Endodermal cell (in vitro differentiated cells): ENCODE measurements around the gene CIDEC. TPM values are rescaled to one million over a fixed set of nuclear protein-coding genes. Genes with fewer than 3 reads are reported as not detected.

Experiments
- DNase-seq: peaks from one replicate; pipeline ENCODE4 v3.0.0-alpha.2; 2017
- H3K27ac ChIP-seq: 2 replicates; pipeline ENCODE4 v1.5.1; 2013; ENCODE audit warnings: mild to moderate bottlenecking, low read depth, low read length, moderate library complexity
- H3K27me3 ChIP-seq: 2 replicates; pipeline ENCODE4 v1.6.1; 2013; ENCODE audit warnings: mild to moderate bottlenecking, low read length, moderate library complexity; ENCODE audit not compliant: insufficient read depth, control insufficient read depth, poor library complexity, severe bottlenecking
- H3K36me3 ChIP-seq: 2 replicates; pipeline ENCODE4 v1.7.0; 2013; ENCODE audit warnings: mild to moderate bottlenecking, low read length, moderate library complexity; ENCODE audit not compliant: control insufficient read depth, insufficient read depth
- H3K4me1 ChIP-seq: one replicate; pipeline ENCODE4 v1.7.0; 2013; ENCODE audit warnings: low read length; ENCODE audit not compliant: control insufficient read depth, insufficient read depth
- H3K4me3 ChIP-seq: 2 replicates; pipeline ENCODE4 v1.5.1; 2013; ENCODE audit warnings: mild to moderate bottlenecking, low read length, moderate library complexity
- H3K9ac ChIP-seq: 2 replicates; pipeline ENCODE4 v1.6.1; 2013; ENCODE audit warnings: mild to moderate bottlenecking, low read length, moderate library complexity; ENCODE audit not compliant: poor library complexity, severe bottlenecking; ENCODE audit errors: extremely low read depth
- H3K9me3 ChIP-seq: 2 replicates; pipeline ENCODE4 v1.6.1; 2013; ENCODE audit warnings: mild to moderate bottlenecking, low read length, moderate library complexity; ENCODE audit not compliant: control insufficient read depth
- H3K27ac Mint-ChIP-seq: 2 replicates; pipeline ENCODE4 v1.8.0; 2020; ENCODE audit warnings: mixed read lengths
- H3K27me3 Mint-ChIP-seq: 2 replicates; pipeline ENCODE4 v1.8.0; 2021; ENCODE audit warnings: mild to moderate bottlenecking, mixed read lengths; ENCODE audit not compliant: insufficient read depth
- H3K36me3 Mint-ChIP-seq: 2 replicates; pipeline ENCODE4 v1.8.0; 2020; ENCODE audit warnings: low read depth, mixed read lengths
- H3K4me1 Mint-ChIP-seq: 2 replicates; pipeline ENCODE4 v1.8.0; 2020; ENCODE audit warnings: mixed read lengths
- H3K4me3 Mint-ChIP-seq: 2 replicates; pipeline ENCODE4 v1.8.0; 2020; ENCODE audit warnings: mild to moderate bottlenecking, moderate library complexity, mixed read lengths
- H3K9me3 Mint-ChIP-seq: 2 replicates; pipeline ENCODE4 v1.8.0; 2020; ENCODE audit warnings: mild to moderate bottlenecking, mixed read lengths
- CTCF ChIP-seq: fragments of 200-600 bp; sonication (generic); conservative IDR thresholded peaks from 2 replicates; pipeline ENCODE4 v1.5.0; 2021; ENCODE audit warnings: antibody characterized with exemption, mild to moderate bottlenecking
- WGBS, 2 experiments: methylation state at CpG; one replicate each; pipeline versions ENCODE4 v1.1.5 to v1.1.7; 2013; ENCODE audit warnings: missing lambda C conversion rate in 2 of 2, mixed read lengths in 1 of 2; ENCODE audit not compliant: insufficient coverage in 1 of 2, insufficient read length in 1 of 2; 5-methylcytosine and 5-hydroxymethylcytosine counted together
- total RNA-seq, 2 donors: library from RNA; stranded (reverse); fragmentation: NEBNext Ultra II Directional in 1 of 2; extraction: Animal tissue kit (Norgen Biotek cat#: 25700) in 1 of 2; gene quantifications; 2 replicates in 1 of 2; 3 replicates in 1 of 2; pipeline ENCODE4 v1.2.1, GENCODE V29; 2021

Gene CIDEC
- total RNA-seq, 2 donors from 2014 or later, result not detected

- H3K27ac Mint-ChIP-seq, result no peak overlapping the region
- H3K36me3 Mint-ChIP-seq, result peaks cover 15% of the 10 kb centered on the region
- Histone ChIP-seq H3K27me3 (no peaks in the 10 kb centered on the region), H3K36me3 (peaks cover 10% of the 10 kb centered on the region), H3K4me1 (no peaks in the 10 kb centered on the region), H3K4me3 (no peak overlapping the region), H3K9me3 (no peaks in the 10 kb centered on the region), H3K27ac (no peak overlapping the region), H3K9ac (no peak overlapping the region)
- no peak for TF ChIP-seq CTCF
- H3K27me3 Mint-ChIP-seq, result no peaks in the 10 kb centered on the region
- no peaks in the 10 kb centered on the region for H3K9me3 Mint-ChIP-seq
- H3K4me1 Mint-ChIP-seq, result no peaks in the 10 kb centered on the region
- no peak overlapping the region for H3K4me3 Mint-ChIP-seq
- 80 to 97% methylated on average over 1 to 3 of the region's 3 CpGs for WGBS, 2 experiments
- DNase-seq, result no peak
These were observed 48.8 kb downstream of the CIDEC start for GRCh38 chr3:9831253-9831652.

- no peak overlapping the region for H3K27ac ChIP-seq
- Mint-ChIP-seq H3K36me3 (peaks cover 4% of the 10 kb centered on the region), H3K4me1 (no peaks in the 10 kb centered on the region), H3K27ac (no peak overlapping the region), H3K9me3 (no peaks in the 10 kb centered on the region), H3K4me3 (no peak overlapping the region), H3K27me3 (no peaks in the 10 kb centered on the region)
- H3K9ac ChIP-seq, result no peak overlapping the region
- no peak overlapping the region for H3K4me3 ChIP-seq
- TF ChIP-seq CTCF, result no peak
- WGBS, 2 experiments, result 96% methylated on average over 9 to 17 of the region's 17 CpGs
- no peaks in the 10 kb centered on the region for H3K9me3 ChIP-seq
- H3K27me3 ChIP-seq, result no peaks in the 10 kb centered on the region
- no peaks in the 10 kb centered on the region for H3K36me3 ChIP-seq
- H3K4me1 ChIP-seq, result no peaks in the 10 kb centered on the region
- no peak for DNase-seq
These were observed 51.0 kb downstream of the CIDEC start for GRCh38 chr3:9828801-9829755.

DNA sequence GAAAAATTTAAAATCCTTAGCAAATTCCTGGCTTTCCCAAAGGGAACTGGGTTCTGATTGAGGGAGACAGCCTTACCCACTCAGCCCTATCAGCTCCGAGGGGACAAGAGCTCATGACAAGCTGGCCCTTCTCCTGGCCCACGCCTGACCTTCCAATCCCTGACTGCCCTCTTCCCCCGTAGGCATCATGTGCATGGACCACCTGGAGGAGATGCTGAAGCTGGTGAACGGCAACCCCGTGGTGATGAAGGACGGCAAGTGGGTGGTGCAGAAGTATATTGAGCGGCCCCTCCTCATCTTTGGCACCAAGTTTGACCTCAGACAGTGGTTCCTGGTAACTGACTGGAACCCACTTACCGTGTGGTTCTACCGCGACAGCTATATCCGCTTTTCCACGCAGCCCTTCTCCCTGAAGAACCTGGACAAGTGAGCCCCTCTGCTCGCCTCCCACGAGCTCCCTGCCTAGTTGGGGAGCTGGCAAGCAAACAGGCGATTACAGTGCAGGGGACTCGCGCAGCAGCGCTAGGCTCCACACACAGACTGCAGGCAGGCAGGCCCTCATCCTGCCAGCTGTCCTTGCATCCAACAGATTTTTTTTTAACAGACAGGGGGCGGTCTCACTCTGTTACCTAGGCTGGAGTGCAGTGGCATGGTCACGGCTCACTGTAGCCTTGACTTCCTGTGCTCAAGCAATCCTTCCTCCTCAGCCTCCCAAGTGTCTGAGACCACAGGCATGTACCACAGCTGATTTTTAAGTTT, 53.1 kb downstream of the CIDEC start:
- Histone ChIP-seq H3K9ac (no peak overlapping the region), H3K4me1 (no peaks in the 10 kb centered on the region), H3K4me3 (no peak overlapping the region), H3K36me3 (no peaks in the 10 kb centered on the region), H3K9me3 (no peaks in the 10 kb centered on the region), H3K27me3 (no peaks in the 10 kb centered on the region), H3K27ac (no peak overlapping the region)
- Mint-ChIP-seq H3K27me3 (no peaks in the 10 kb centered on the region), H3K4me3 (no peak overlapping the region), H3K36me3 (peaks cover 3% of the 10 kb centered on the region), H3K4me1 (no peaks in the 10 kb centered on the region), H3K9me3 (no peaks in the 10 kb centered on the region), H3K27ac (no peak overlapping the region)
- DNase-seq, result peak; percentile 84
- 85 to 86% methylated on average over 19 to 20 of the region's 20 CpGs for WGBS, 2 experiments
- TF ChIP-seq CTCF, result peak; percentile 73
